BLaER1 treated with 17β-estradiol and CSF1 and Interleukin-3, amounts not matched to agents 10 nM and 100 nM (cell line): ENCODE results near the gene GRB7.
A peak's percentile ranks its signal among the peaks of the same experiment; 100 is the strongest.

ENCODE experiments used
- H3K27ac ChIP-seq, 11 experiments: shearing (Covaris generic); formaldehyde crosslinking; 2 replicates each; pipeline ENCODE4 v1.8.1; 2022
- H3K27me3 ChIP-seq, 11 experiments: shearing (Covaris generic); formaldehyde crosslinking; 2 replicates each; pipeline ENCODE4 v1.8.1; 2022
- H3K36me3 ChIP-seq, 11 experiments: shearing (Covaris generic); formaldehyde crosslinking; 2 replicates each; pipeline ENCODE4 v1.8.1; 2022
- H3K4me1 ChIP-seq, 10 experiments: shearing (Covaris generic); formaldehyde crosslinking; 2 replicates each; pipeline ENCODE4 v1.8.1; 2022
- H3K4me2 ChIP-seq, 11 experiments: shearing (Covaris generic); formaldehyde crosslinking; 2 replicates each; pipeline ENCODE4 v1.8.1; 2022
- H3K4me3 ChIP-seq, 10 experiments: shearing (Covaris generic); formaldehyde crosslinking; 2 replicates each; pipeline ENCODE4 v1.8.1; 2022
- H3K9ac ChIP-seq, 11 experiments: shearing (Covaris generic); formaldehyde crosslinking; 2 replicates each; pipeline ENCODE4 v1.8.1; 2022
- H3K9me3 ChIP-seq, 11 experiments: shearing (Covaris generic); formaldehyde crosslinking; replicated peaks in 1 of 11; 2 replicates each; pipeline ENCODE4 v1.8.1; 2022
- H4K20me1 ChIP-seq, 11 experiments: shearing (Covaris generic); formaldehyde crosslinking; 2 replicates each; pipeline ENCODE4 v1.8.1; 2022
- Cebpa-rat ChIP-seq, 11 experiments: shearing (Covaris generic); IDR thresholded peaks; 2 replicates each; pipeline ENCODE4 v1.8.1; 2022

Gene GRB7

GRCh38 chr17:39700148-39700987 lies 37.4 kb upstream of the GRB7 start:
- Histone ChIP-seq H3K27me3 (peaks cover 36 to 54% (median 48%) of the 10 kb centered on the region in 11 experiments), H3K4me3 (no peak overlapping the region), H3K36me3 (no peaks in the 10 kb centered on the region), H4K20me1 (no peaks in the 10 kb centered on the region; a peak in 1 of 22 replicates), H3K9me3 (no peaks in the 10 kb centered on the region), H3K9ac (no peak overlapping the region), H3K27ac (no peak overlapping the region), H3K4me2 (peak overlapping the region in 2 of 11 experiments; percentile 27 to 35; a peak in 1 of 22 replicates), H3K4me1 (peaks cover 5 to 26% (median 20%) of the 10 kb centered on the region in 10 experiments; a peak in 19 of 20 replicates)
- no peak for TF ChIP-seq Cebpa-rat (IDR thresholded peaks at IDR 0.05)

GRCh38 chr17:39701012-39701783 lies 36.5 kb upstream of the GRB7 start:
- H3K9ac ChIP-seq: no peak overlapping the region
- TF ChIP-seq Cebpa-rat (IDR thresholded peaks at IDR 0.05): no peak
- no peak overlapping the region for H3K4me2 ChIP-seq
- no peak overlapping the region for H3K27ac ChIP-seq
- H4K20me1 ChIP-seq: no peaks in the 10 kb centered on the region; a peak in 1 of 22 replicates
- peaks cover 9 to 35% (median 29%) of the 10 kb centered on the region in 10 experiments; a peak in 19 of 20 replicates for H3K4me1 ChIP-seq
- H3K27me3 ChIP-seq: peaks cover 36 to 54% (median 48%) of the 10 kb centered on the region in 11 experiments
- no peak overlapping the region for H3K4me3 ChIP-seq
- H3K9me3 ChIP-seq: no peaks in the 10 kb centered on the region
- H3K36me3 ChIP-seq: no peaks in the 10 kb centered on the region

- Histone ChIP-seq H3K4me1 (peaks cover 13 to 42% (median 36%) of the 10 kb centered on the region in 10 experiments), H4K20me1 (no peaks in the 10 kb centered on the region; a peak in 1 of 22 replicates), H3K4me2 (no peak overlapping the region), H3K9me3 (no peaks in the 10 kb centered on the region), H3K9ac (no peak overlapping the region), H3K36me3 (no peaks in the 10 kb centered on the region), H3K27me3 (peaks cover 36 to 54% (median 48%) of the 10 kb centered on the region in 11 experiments), H3K4me3 (no peak overlapping the region), H3K27ac (no peak overlapping the region)
- no peak for TF ChIP-seq Cebpa-rat (IDR thresholded peaks at IDR 0.05)
Measured at GRCh38 chr17:39701784-39702422, 35.8 kb upstream of the GRB7 start.

GRCh38 chr17:39702901-39703893 lies 34.5 kb upstream of the GRB7 start:
- Histone ChIP-seq H3K36me3 (no peaks in the 10 kb centered on the region), H3K9ac (no peak overlapping the region), H3K27me3 (peaks cover 38 to 47% (median 40%) of the 10 kb centered on the region in 11 experiments), H3K4me2 (peak overlapping the region in 7 of 11 experiments; percentile 76 to 95 (median 90); a peak in 12 of 22 replicates), H3K27ac (no peak overlapping the region), H4K20me1 (no peaks in the 10 kb centered on the region; a peak in 1 of 22 replicates), H3K4me3 (no peak overlapping the region), H3K4me1 (peaks cover 20 to 55% (median 49%) of the 10 kb centered on the region in 10 experiments), H3K9me3 (no peaks in the 10 kb centered on the region)
- no peak for TF ChIP-seq Cebpa-rat (IDR thresholded peaks at IDR 0.05)

- Histone ChIP-seq H4K20me1 (no peaks in the 10 kb centered on the region; a peak in 1 of 22 replicates), H3K27me3 (peaks cover 32 to 40% (median 37%) of the 10 kb centered on the region in 11 experiments), H3K4me1 (peaks cover 27 to 62% (median 56%) of the 10 kb centered on the region in 10 experiments), H3K9me3 (no peaks in the 10 kb centered on the region), H3K4me2 (peak overlapping the region in 8 of 11 experiments; percentile 76 to 95 (median 88); a peak in 13 of 22 replicates), H3K4me3 (no peak overlapping the region), H3K27ac (no peak overlapping the region), H3K36me3 (no peaks in the 10 kb centered on the region), H3K9ac (no peak overlapping the region)
- TF ChIP-seq Cebpa-rat (IDR thresholded peaks at IDR 0.05): no peak
Measured at GRCh38 chr17:39703913-39704312, 33.8 kb upstream of the GRB7 start.

- peaks cover 37 to 72% (median 66%) of the 10 kb centered on the region in 10 experiments for H3K4me1 ChIP-seq
- peaks cover 21 to 35% (median 26%) of the 10 kb centered on the region in 11 experiments for H3K27me3 ChIP-seq
- H3K9ac ChIP-seq: peak overlapping the region in 8 of 11 experiments; percentile 15 to 56 (median 36); a peak in 10 of 22 replicates
- H3K27ac ChIP-seq: peak overlapping the region in 3 of 11 experiments; percentile 15 to 29 (median 20); a peak in 2 of 22 replicates
- H3K4me2 ChIP-seq: peak overlapping the region; percentile 37 to 95 (median 82)
- no peaks in the 10 kb centered on the region; a peak in 1 of 22 replicates for H4K20me1 ChIP-seq
- no peaks in the 10 kb centered on the region for H3K9me3 ChIP-seq
- H3K4me3 ChIP-seq: no peak overlapping the region; a peak in 1 of 20 replicates
- no peaks in the 10 kb centered on the region for H3K36me3 ChIP-seq
- no peak for TF ChIP-seq Cebpa-rat (IDR thresholded peaks at IDR 0.05)
Measured at GRCh38 chr17:39704821-39705551, 32.8 kb upstream of the GRB7 start.

- Histone ChIP-seq H3K36me3 (no peaks in the 10 kb centered on the region), H3K4me1 (peaks cover 37 to 81% (median 75%) of the 10 kb centered on the region in 10 experiments), H3K4me3 (no peak overlapping the region), H3K27me3 (peaks cover 13 to 26% (median 17%) of the 10 kb centered on the region in 11 experiments), H3K4me2 (peak overlapping the region; percentile 37 to 95 (median 82); a peak in 21 of 22 replicates), H3K9me3 (no peaks in the 10 kb centered on the region), H4K20me1 (no peaks in the 10 kb centered on the region; a peak in 1 of 22 replicates), H3K9ac (peak overlapping the region in 6 of 11 experiments; percentile 15 to 56 (median 36); a peak in 7 of 22 replicates), H3K27ac (peak overlapping the region in 3 of 11 experiments; percentile 17 to 29 (median 20); a peak in 1 of 22 replicates)
- TF ChIP-seq Cebpa-rat (IDR thresholded peaks at IDR 0.05): no peak
Measured at GRCh38 chr17:39705786-39706348, 31.9 kb upstream of the GRB7 start.
